HepG2 (cell line): ENCODE measurements around the gene KCTD19. TPM values are rescaled to one million over a fixed set of nuclear protein-coding genes. Genes with fewer than 3 reads are reported as not detected.

Experiments
- ARNT ChIP-seq: fragments of 450-650 bp; IDR thresholded peaks from 2 replicates; pipeline ENCODE4 v1.6.1; 2017
- ATF1 ChIP-seq: IDR thresholded peaks from 2 replicates; pipeline ENCODE4 v1.6.1; 2016; ENCODE audit warnings: mild to moderate bottlenecking, control low read depth
- CCAR2 ChIP-seq: fragments of 200-400 bp; formaldehyde crosslinking; optimal IDR thresholded peaks from 2 replicates; pipeline ENCODE3; 2018; ENCODE audit warnings: low read depth, mild to moderate bottlenecking, low read length, moderate library complexity
- CEBPG ChIP-seq: IDR thresholded peaks from 2 replicates; pipeline ENCODE4 v1.6.1; 2016
- CREB1 ChIP-seq, 2 experiments: fragments of 450-650 bp in 1 of 2; IDR thresholded peaks; 2 replicates each; pipeline ENCODE4 v1.6.1; 2016 to 2017; ENCODE audit warnings: control low read depth in 1 of 2, mild to moderate bottlenecking in 1 of 2, missing compliant biosample characterization in 1 of 2, missing genetic modification characterization in 1 of 2
- DMAP1 ChIP-seq: IDR thresholded peaks from 2 replicates; pipeline ENCODE4 v1.6.1; 2016
- KDM5A ChIP-seq: fragments of 200-600 bp; sonication (generic); IDR thresholded peaks from 2 replicates; pipeline ENCODE4 v1.7.0; 2018; ENCODE audit warnings: antibody characterized with exemption, mild to moderate bottlenecking, low read length, borderline replicate concordance
- MEF2D ChIP-seq: sonication (generic); formaldehyde crosslinking; IDR thresholded peaks from 2 replicates; pipeline ENCODE4 v1.5.1; 2020; ENCODE audit warnings: mild to moderate bottlenecking, missing genetic modification reagents
- MTA1 ChIP-seq: sonication (generic); formaldehyde crosslinking; IDR thresholded peaks from 2 replicates; pipeline ENCODE4 v1.4.0; 2020; ENCODE audit warnings: missing genetic modification reagents, mild to moderate bottlenecking, borderline replicate concordance
- RFX1 ChIP-seq: fragments of 450-650 bp; IDR thresholded peaks from 2 replicates; pipeline ENCODE4 v1.6.1; 2017
- RFXANK ChIP-seq: IDR thresholded peaks from 2 replicates; pipeline ENCODE4 v1.6.1; 2016
- SRSF1 ChIP-seq: fragments of 200-400 bp; formaldehyde crosslinking; optimal IDR thresholded peaks from 2 replicates; pipeline ENCODE3; 2017; ENCODE audit warnings: mild to moderate bottlenecking, low read depth, low read length, moderate library complexity
- ZBTB33 ChIP-seq: sonication (generic); formaldehyde crosslinking; IDR thresholded peaks from 2 replicates; pipeline ENCODE4 v1.4.0; 2020; ENCODE audit warnings: missing genetic modification reagents
- ZBTB34 ChIP-seq: sonication (generic); formaldehyde crosslinking; IDR thresholded peaks from 2 replicates; pipeline ENCODE4 v1.8.0; 2022; ENCODE audit warnings: mild to moderate bottlenecking, missing genetic modification reagents
- ZBTB8A ChIP-seq: sonication (generic); formaldehyde crosslinking; IDR thresholded peaks from 2 replicates; pipeline ENCODE4 v1.4.0; 2020; ENCODE audit warnings: mild to moderate bottlenecking, low read depth, missing genetic modification reagents, borderline replicate concordance
- ZFYVE20 ChIP-seq: sonication (generic); formaldehyde crosslinking; IDR thresholded peaks from 2 replicates; pipeline ENCODE4 v1.8.0; 2023; ENCODE audit warnings: low read depth, mild to moderate bottlenecking, moderate library complexity, missing genetic modification reagents, borderline replicate concordance
- ZNF574 ChIP-seq: sonication (generic); formaldehyde crosslinking; IDR thresholded peaks from 2 replicates; pipeline ENCODE4 v1.4.0; 2020; ENCODE audit warnings: missing genetic modification reagents
- ZNF691 ChIP-seq: sonication (generic); formaldehyde crosslinking; IDR thresholded peaks from 2 replicates; pipeline ENCODE4 v1.4.0; 2020; ENCODE audit warnings: missing genetic modification reagents, low read depth, mild to moderate bottlenecking, borderline replicate concordance
- ZNF784 ChIP-seq: sonication (generic); formaldehyde crosslinking; IDR thresholded peaks from 2 replicates; pipeline ENCODE4 v1.5.1; 2020; ENCODE audit warnings: missing genetic modification reagents, mild to moderate bottlenecking, borderline replicate concordance
- ZNF839 ChIP-seq: sonication (generic); formaldehyde crosslinking; IDR thresholded peaks from 2 replicates; pipeline ENCODE4 v1.4.0; 2020; ENCODE audit warnings: missing genetic modification reagents, mild to moderate bottlenecking, borderline replicate concordance
- polyA plus RNA-seq, 8 experiments: library from polyadenylated mRNA; depleted of rRNA in 3 of 8; stranded (reverse) in 7 of 8; unstranded in 1 of 8; fragments of >200 nt; fragmentation: Illumina TruSeq in 4 of 8; extraction: Trizol in 4 of 8; gene quantifications; 2 replicates each; pipeline versions ENCODE4 v1.2.1 to v1.2.3, GENCODE V29; 2011 to 2016; ENCODE audit warnings: low read depth in 4 of 8, missing spikeins in 1 of 8, mixed read lengths in 1 of 8; ENCODE audit not compliant: insufficient read depth in 1 of 8
- total RNA-seq, 5 experiments: library from RNA; depleted of rRNA; stranded (reverse); fragments of >200 nt; fragmentation: Illumina TruSeq; extraction: Trizol; gene quantifications; 2 replicates each; pipeline ENCODE4 v1.2.3, GENCODE V29; 2016; ENCODE audit warnings: low read depth in 1 of 5

The KCTD19 gene
- total and polyA plus RNA-seq, 2 of the 13 experiments (the other 11 are each of a cell fraction or from before 2014, with no cell fraction given) = not detected

GRCh38 chr16:67247192-67248072 lies 79.1 kb downstream of the KCTD19 start, which contains the start of gene FHOD1 (continued):
- TF ChIP-seq ZNF691 (CRISPR knock-in tag) = peak; percentile 33; the same call in 1 of the 2 replicates
- no peak for TF ChIP-seq CREB1 (IDR thresholded peaks at IDR 0.05)
- TF ChIP-seq CREB1 (CRISPR knock-in tag; IDR thresholded peaks at IDR 0.05) = no peak
- no peak for TF ChIP-seq ZFYVE20 (CRISPR knock-in tag)
- no peak for TF ChIP-seq RFX1
- TF ChIP-seq CCAR2 = no peak
- TF ChIP-seq RFXANK = peak; percentile 57; the same call in 1 of the 2 replicates
- TF ChIP-seq CEBPG = no peak
- no peak; the same call in 1 of the 2 replicates for TF ChIP-seq KDM5A
- no peak for TF ChIP-seq ATF1 (CRISPR knock-in tag)
- peak; percentile 79 for TF ChIP-seq DMAP1 (CRISPR knock-in tag)
- TF ChIP-seq ZBTB8A (CRISPR knock-in tag) = no peak
- TF ChIP-seq ZNF574 (CRISPR knock-in tag) = no peak; the same call in 1 of the 2 replicates
- TF ChIP-seq ZBTB33 (CRISPR knock-in tag) = no peak
- TF ChIP-seq SRSF1 = no peak
- TF ChIP-seq ZBTB34 = peak; percentile 58; the same call in 1 of the 2 replicates
- no peak for TF ChIP-seq ZNF839 (CRISPR knock-in tag)
- no peak for TF ChIP-seq MEF2D (CRISPR knock-in tag)
- TF ChIP-seq ZNF784 = peak; percentile 14; the same call in 1 of the 2 replicates
- no peak for TF ChIP-seq ARNT
- TF ChIP-seq MTA1 (CRISPR knock-in tag) = peak; percentile 45; the same call in 1 of the 2 replicates
